Choroid plexus epithelial cell (primary cell): ENCODE data around the gene BEGAIN.

Experiments used
- DNase-seq: peaks from one replicate; pipeline ENCODE4 v3.0.0-alpha.2; 2010; ENCODE audit warnings: low read depth
- H3K4me3 ChIP-seq: 2 replicates; pipeline ENCODE4 v1.5.1; 2011; ENCODE audit warnings: low read depth, mild to moderate bottlenecking, control low read depth, low read length, moderate library complexity
- TF ChIP-seq, protein P1 (sequence below): conservative IDR thresholded peaks from 2 replicates; pipeline ENCODE4 v1.5.1; 2011; ENCODE audit warnings: low read depth, mild to moderate bottlenecking, control low read depth, inconsistent platforms, low read length, moderate library complexity

BEGAIN gene

DNA sequence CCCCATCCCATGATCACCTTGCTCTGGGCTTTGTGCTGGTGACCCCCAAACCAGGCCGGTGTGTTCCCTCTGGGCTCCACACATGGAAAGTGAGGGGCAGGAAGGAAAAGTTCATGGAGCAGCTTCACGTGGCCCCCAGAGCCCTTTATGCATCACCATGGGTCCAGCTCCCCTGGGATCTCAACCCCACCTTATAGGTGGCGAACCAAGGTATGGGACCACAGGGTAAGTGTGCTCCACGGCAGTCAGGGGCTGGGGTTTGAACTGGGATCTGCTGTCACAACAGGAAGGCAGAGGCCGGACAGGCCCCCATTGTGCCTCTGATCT lies 7.4 kb upstream of the BEGAIN start:
- H3K4me3 ChIP-seq, result no peak overlapping the region
- TF ChIP-seq, protein P1, sequence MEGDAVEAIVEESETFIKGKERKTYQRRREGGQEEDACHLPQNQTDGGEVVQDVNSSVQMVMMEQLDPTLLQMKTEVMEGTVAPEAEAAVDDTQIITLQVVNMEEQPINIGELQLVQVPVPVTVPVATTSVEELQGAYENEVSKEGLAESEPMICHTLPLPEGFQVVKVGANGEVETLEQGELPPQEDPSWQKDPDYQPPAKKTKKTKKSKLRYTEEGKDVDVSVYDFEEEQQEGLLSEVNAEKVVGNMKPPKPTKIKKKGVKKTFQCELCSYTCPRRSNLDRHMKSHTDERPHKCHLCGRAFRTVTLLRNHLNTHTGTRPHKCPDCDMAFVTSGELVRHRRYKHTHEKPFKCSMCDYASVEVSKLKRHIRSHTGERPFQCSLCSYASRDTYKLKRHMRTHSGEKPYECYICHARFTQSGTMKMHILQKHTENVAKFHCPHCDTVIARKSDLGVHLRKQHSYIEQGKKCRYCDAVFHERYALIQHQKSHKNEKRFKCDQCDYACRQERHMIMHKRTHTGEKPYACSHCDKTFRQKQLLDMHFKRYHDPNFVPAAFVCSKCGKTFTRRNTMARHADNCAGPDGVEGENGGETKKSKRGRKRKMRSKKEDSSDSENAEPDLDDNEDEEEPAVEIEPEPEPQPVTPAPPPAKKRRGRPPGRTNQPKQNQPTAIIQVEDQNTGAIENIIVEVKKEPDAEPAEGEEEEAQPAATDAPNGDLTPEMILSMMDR, result no peak
- DNase-seq, result no peak

DNA sequence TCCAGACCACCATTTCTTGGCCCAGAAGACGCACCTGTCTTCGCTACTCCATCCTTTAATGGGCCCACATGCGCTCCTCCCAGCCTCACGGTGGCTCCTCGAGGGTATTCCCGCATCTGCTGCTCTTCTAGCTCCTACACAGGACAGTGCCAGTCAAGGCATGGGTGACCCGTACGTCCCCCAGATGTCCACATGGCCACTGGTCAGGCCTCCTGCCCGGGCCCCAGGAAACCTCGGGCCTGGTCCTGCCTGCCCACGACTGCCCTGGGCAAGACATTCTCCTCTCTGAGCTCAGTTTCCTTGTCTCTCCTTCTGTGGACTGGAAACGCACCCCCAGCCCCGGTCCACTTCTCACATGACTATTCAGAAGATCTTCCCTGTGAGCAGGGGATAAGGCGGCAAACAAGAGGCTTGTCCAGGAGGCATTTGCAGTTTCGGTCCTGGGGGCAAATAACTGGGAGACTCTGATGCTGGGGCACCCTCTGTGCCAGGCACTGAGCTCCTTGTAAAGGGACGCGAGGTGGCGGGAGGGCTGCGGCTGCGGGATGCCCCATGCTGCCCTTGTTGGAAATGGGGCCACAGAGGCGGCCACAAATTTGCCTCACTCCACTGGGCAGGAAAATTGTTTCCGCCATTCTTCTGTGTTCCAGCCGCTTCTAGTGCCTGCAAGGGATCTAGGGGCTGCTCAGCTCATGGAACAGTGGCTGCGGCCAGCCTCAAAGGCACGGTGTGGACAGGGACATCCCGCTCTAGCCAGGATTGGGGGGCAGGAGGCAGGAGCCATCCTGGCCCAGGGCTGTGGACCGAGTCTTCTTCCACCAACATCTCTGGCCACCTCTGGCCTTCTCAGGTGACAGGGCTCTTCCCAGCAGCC lies 6.8 kb upstream of the BEGAIN start:
- no peak overlapping the region for H3K4me3 ChIP-seq
- no peak for DNase-seq
- TF ChIP-seq, protein P1, result no peak

DNA sequence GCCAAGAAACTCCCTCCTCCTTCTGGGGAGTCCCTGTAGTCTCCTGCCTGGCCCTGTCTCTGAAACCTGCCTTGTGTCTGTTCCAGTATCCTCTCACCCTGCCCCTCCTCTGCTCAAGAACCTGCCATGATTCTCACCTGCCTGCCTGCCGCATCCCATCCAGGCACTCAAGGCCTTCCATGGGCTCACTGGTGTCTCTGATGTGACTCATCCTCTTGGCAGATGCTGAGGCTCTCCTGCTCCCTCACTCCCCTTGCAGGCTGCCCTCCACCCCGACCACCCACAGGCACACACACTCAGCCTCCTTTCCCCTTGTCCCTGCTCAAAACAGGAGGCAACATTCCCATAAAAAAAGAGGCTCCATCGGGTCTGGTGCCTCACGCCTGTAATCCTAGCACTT lies 5.8 kb upstream of the BEGAIN start:
- no peak for DNase-seq
- TF ChIP-seq, protein P1, result no peak
- no peak overlapping the region for H3K4me3 ChIP-seq

DNA sequence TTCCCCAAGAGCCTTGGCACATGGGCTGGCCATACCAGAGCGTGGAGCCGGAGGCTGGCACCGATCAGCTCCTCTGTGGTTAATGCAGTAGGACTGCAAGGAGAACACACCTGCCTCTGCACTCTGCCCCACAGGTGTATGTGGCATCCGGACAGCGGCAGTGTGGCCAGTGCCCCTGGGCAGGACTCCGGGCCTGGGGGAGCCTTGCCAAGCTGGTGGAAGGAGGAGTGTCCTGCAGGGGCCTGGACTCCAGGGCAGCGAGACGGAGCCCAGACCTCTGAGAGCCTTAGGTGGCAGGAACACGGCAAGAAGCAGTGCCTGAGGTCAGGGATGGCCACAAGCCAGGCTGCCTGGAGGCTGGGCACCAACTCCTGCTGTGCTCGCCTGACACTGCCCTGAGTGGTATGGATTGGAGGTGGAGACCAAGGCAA lies 5.3 kb upstream of the BEGAIN start:
- TF ChIP-seq, protein P1, result no peak
- H3K4me3 ChIP-seq, result no peak overlapping the region
- DNase-seq, result no peak

DNA sequence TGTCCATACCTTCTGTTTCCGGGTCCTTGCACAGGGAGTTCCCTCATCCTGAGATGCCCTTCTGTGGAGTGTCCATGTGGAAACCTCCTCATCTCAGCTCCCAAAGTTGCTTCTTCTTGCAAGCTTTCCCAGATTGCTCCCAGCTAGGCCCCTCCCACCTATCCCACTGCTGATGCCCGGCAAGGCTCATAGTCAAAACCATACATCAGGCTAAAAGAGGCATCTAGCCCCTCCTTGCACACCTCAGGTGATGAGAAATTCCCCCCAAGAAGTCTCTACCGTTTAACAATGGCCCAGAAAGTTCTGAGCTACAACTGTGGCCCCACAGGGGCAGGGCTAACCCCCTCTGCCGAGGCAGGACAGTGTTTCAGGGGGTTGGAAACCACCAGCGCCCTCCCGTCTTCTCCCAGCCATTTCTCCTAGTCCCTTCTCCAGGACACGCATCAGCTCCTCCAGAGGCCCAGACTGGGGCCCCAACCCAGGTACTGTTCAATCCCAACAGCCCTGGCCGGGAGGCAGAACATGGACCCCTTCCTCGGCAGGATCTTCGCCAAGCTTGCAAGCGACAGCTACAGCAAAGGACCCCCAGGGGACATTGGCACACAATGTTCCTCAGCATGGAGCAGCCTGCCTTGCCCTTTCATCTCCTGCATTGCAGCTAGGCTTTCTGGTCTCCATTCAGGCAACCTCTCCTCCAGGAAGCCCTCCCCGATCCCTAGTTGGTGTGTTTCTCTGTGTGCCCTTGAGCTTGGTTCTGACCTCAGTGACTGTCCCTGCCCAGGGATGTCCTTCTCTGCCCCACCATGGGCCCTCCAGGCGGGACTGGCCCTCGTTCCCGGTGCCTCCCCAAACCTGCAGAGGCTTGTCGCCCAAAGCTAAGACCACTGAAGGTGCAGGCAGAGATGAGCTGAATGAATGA lies 4.5 kb upstream of the BEGAIN start:
- TF ChIP-seq, protein P1, result no peak
- DNase-seq, result no peak
- no peak overlapping the region for H3K4me3 ChIP-seq

DNA sequence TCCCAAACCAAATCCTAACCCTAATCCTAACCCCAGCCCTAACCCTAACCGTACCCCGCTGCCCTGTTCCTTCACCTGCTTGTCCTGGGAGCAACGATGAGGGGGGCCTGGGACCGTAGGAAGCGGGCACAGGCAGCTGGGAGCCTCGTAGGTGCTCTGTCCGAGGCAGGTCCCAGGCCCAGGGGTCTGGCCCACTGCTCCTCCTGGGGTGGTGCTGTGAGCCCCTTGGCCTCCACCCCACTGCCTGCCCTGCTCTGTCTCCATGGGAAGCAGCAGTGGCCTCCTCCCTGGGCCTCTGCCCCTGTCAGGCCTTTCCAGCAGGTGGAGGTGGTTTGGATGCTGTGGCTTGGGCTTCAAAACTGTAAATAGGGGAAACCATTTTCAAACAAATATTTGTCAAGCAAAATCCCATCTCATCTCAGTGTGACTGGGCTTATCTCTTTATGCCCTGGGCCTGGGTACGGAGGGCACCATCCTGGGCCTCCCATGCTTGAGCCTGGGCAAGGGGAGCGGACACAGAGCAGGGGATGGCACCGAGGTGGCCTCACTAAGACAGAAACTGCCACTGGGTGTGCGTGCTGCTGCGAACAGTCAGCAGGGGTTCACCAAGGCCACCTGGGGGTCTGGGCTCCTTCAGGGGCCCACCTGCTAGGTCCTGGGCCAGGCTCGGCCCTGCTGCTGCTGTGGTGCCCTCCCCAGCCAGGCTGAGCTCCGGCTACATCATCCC lies 3.7 kb upstream of the BEGAIN start:
- DNase-seq, result no peak
- H3K4me3 ChIP-seq, result no peak overlapping the region
- TF ChIP-seq, protein P1, result no peak
